HG02852 (cell line): ENCODE data around the gene CCR5AS.

Source experiments
- ATAC-seq: cut with Tn5 transposase; IDR thresholded peaks from one replicate; pipeline ENCODE4 v1.9.1; 2021; ENCODE audit warnings: mild to moderate bottlenecking, moderate library complexity; ENCODE audit not compliant: unreplicated experiment

CCR5AS gene

DNA sequence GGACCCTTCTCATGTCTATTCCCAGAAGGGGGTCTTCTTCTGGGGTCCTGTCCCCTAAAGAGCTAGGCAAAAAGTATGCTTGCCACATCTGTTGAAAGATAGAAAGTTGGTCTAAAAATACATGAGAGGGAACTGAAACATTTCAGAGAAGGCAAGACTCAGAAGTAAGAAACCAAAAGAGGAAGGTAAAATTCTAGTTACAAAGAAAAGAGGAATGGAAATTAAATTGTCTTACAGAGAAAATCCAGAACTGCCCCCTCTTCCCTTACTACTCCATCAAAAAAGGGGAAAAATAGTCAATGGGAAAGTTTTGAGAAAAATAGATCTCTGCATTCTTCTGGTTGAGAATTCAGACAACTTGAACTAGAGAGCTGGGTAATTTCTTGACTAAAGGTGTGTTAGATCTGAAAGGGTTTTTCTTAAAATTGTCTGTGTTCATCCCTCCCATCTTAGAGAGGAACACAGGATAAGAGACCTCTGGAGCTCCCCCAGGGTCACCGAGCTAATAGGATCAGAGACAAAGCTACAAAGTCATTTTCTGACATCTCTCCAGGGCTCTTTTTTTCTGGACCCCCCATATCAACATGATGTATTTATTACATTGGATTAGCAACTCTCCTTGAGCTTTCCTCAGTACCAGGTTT is 85.3 kb downstream of the CCR5AS start:
- peak; percentile 51 for ATAC-seq

- ATAC-seq: no peak
Observed at GRCh38 chr3:46318207-46318927, 88.5 kb downstream of the CCR5AS start.

DNA sequence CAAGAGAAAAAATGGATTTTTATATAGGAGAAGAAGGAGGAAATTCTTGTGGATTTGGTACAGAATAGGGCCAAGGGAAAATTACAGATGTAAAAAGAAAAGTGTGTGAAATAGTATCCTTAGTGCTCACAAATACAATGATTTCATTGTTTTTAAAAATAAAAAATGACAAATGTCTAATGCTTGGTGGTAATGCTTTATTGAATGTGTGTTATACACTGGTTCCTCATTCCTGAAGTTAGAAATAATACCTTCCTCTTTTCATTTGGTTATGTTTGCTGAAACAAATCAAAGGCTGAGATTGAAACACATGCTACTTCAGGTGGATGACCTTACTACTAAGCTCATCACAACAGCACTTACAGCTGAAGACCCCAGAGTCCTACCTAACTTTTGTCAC is 90.7 kb downstream of the CCR5AS start:
- no peak for ATAC-seq

GRCh38 chr3:46314517-46314916 is 92.3 kb downstream of the CCR5AS start:
- no peak for ATAC-seq
